Measurements from ENCODE around the gene IQSEC3. TPM values are rescaled to one million over a fixed set of nuclear protein-coding genes. Genes with fewer than 3 reads are reported as not detected.

IQSEC3 gene
- total and polyA plus RNA-seq, 10 of the 15 experiments (the other 5 are each of a cell fraction or from before 2014, with no cell fraction given): not detected

DNA sequence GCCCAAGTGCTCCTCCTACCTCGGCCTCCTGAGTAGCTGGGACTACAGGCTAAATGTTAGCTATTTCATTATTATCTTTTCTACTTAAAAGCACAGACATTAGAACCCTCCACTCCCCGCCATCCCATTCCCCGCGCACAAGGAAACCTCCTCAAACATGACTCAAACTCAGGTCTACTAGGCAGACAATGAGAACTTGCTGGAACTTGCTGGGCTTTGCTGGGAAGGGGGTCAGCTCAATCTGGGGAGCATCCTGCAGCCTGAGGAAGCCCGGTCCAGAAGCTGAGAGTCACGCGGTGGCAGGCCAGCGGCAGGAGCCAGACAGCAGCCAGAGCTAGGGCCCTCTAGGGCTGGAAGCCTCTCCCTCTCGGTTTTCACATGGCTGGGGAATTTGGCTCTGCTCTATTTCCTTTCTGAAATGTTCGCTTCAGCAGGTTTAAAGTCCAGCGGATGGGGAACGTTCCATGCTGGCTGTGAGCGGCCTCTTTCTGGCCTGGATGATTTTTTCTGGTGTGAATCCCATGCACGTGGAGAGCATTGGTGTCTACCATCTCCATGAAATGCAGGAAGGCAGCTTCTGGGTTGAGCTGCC is 78.9 kb downstream of the IQSEC3 start:
- peaks cover 0 to 2% of the 10 kb centered on the region in 2 experiments; a peak in 3 of 4 replicates for H3K27me3 ChIP-seq (replicated peaks in 1 of 2; ENCODE audit: control insufficient read depth in 2 of 2, insufficient read depth in 2 of 2, low read length in 1 of 2)
- intact Hi-C loops (cut with micrococcal nuclease; ENCODE audit: unreplicated experiment): no loop called here
- no peak overlapping the region for H3K4me3 ChIP-seq
- no peaks in the 10 kb centered on the region for H3K36me3 ChIP-seq (ENCODE audit: control insufficient read depth in 2 of 2, insufficient read depth in 2 of 2, low read length in 1 of 2)
- no peak for ATAC-seq
- no peak overlapping the region for H3K4me2 ChIP-seq (ENCODE audit: control insufficient read depth, insufficient read depth)
- no peak overlapping the region for H2AFZ ChIP-seq (ENCODE audit: control insufficient read depth, low read depth, low read length)
- H4K20me1 ChIP-seq (ENCODE audit: control insufficient read depth, insufficient read depth): no peaks in the 10 kb centered on the region
- no peak overlapping the region for H3K9ac ChIP-seq (ENCODE audit: control insufficient read depth, insufficient read depth, low read length)
- ChIA-PET CTCF (interaction anchor here (1.5 to 1.6 kb wide), 2 partner anchors 8 to 10 kb away, joined by 3 read pairs; no protein-coding TSS in a partner anchor), POLR2A (no interaction called here), RAD21 (ENCODE audit: unreplicated experiment) (no interaction called here), SMC1A (ENCODE audit: uncharacterized antibody, unreplicated experiment) (no interaction called here)
- FAIRE-seq: no peak
- in situ Hi-C loops (cut with MboI): no loop called here
- no peak for DNase-seq (ENCODE audit: low read depth, low spot score)
- WGBS (ENCODE audit: insufficient coverage, insufficient replicate concordance, low lambda C conversion rate, missing lambda C conversion rate): 45% methylated on average over 14 of the region's 14 CpGs
- H3K9me3 ChIP-seq (replicated peaks; ENCODE audit: control insufficient read depth, insufficient read depth, low read length): no peaks in the 10 kb centered on the region
- no TSS peak for BruUV-seq (replicated peaks)
- no peaks in the 10 kb centered on the region for H3K4me1 ChIP-seq (ENCODE audit: control insufficient read depth, insufficient read depth, low read length)
- no peak overlapping the region for H3K27ac ChIP-seq (ENCODE audit: control insufficient read depth, insufficient read depth)
- no peaks in the 10 kb centered on the region for H3K79me2 ChIP-seq (ENCODE audit: control insufficient read depth, insufficient read depth, low read length)
- TF ChIP-seq POLR2A (IDR thresholded peaks at IDR 0.05; ENCODE audit: low read depth, low read length) (no peak), NFYA (IDR thresholded peaks at IDR 0.05; ENCODE audit: borderline replicate concordance, low read depth, low read length) (no peak), SREBF1 (IDR thresholded peaks at IDR 0.05; ENCODE audit: low read length) (no peak), SMAD1 (IDR thresholded peaks at IDR 0.05; ENCODE audit: low read depth, partially characterized antibody) (no peak), SMAD5 (IDR thresholded peaks at IDR 0.05; ENCODE audit: low read depth) (no peak)
- TF ChIP-seq, protein P1, sequence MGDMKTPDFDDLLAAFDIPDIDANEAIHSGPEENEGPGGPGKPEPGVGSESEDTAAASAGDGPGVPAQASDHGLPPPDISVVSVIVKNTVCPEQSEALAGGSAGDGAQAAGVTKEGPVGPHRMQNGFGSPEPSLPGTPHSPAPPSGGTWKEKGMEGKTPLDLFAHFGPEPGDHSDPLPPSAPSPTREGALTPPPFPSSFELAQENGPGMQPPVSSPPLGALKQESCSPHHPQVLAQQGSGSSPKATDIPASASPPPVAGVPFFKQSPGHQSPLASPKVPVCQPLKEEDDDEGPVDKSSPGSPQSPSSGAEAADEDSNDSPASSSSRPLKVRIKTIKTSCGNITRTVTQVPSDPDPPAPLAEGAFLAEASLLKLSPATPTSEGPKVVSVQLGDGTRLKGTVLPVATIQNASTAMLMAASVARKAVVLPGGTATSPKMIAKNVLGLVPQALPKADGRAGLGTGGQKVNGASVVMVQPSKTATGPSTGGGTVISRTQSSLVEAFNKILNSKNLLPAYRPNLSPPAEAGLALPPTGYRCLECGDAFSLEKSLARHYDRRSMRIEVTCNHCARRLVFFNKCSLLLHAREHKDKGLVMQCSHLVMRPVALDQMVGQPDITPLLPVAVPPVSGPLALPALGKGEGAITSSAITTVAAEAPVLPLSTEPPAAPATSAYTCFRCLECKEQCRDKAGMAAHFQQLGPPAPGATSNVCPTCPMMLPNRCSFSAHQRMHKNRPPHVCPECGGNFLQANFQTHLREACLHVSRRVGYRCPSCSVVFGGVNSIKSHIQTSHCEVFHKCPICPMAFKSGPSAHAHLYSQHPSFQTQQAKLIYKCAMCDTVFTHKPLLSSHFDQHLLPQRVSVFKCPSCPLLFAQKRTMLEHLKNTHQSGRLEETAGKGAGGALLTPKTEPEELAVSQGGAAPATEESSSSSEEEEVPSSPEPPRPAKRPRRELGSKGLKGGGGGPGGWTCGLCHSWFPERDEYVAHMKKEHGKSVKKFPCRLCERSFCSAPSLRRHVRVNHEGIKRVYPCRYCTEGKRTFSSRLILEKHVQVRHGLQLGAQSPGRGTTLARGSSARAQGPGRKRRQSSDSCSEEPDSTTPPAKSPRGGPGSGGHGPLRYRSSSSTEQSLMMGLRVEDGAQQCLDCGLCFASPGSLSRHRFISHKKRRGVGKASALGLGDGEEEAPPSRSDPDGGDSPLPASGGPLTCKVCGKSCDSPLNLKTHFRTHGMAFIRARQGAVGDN (IDR thresholded peaks at IDR 0.05): no peak
- TF ChIP-seq, protein P2, sequence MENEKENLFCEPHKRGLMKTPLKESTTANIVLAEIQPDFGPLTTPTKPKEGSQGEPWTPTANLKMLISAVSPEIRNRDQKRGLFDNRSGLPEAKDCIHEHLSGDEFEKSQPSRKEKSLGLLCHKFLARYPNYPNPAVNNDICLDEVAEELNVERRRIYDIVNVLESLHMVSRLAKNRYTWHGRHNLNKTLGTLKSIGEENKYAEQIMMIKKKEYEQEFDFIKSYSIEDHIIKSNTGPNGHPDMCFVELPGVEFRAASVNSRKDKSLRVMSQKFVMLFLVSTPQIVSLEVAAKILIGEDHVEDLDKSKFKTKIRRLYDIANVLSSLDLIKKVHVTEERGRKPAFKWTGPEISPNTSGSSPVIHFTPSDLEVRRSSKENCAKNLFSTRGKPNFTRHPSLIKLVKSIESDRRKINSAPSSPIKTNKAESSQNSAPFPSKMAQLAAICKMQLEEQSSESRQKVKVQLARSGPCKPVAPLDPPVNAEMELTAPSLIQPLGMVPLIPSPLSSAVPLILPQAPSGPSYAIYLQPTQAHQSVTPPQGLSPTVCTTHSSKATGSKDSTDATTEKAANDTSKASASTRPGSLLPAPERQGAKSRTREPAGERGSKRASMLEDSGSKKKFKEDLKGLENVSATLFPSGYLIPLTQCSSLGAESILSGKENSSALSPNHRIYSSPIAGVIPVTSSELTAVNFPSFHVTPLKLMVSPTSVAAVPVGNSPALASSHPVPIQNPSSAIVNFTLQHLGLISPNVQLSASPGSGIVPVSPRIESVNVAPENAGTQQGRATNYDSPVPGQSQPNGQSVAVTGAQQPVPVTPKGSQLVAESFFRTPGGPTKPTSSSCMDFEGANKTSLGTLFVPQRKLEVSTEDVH (IDR thresholded peaks at IDR 0.05; ENCODE audit: low read depth, partially characterized antibody): no peak
- TF ChIP-seq, protein P3, sequence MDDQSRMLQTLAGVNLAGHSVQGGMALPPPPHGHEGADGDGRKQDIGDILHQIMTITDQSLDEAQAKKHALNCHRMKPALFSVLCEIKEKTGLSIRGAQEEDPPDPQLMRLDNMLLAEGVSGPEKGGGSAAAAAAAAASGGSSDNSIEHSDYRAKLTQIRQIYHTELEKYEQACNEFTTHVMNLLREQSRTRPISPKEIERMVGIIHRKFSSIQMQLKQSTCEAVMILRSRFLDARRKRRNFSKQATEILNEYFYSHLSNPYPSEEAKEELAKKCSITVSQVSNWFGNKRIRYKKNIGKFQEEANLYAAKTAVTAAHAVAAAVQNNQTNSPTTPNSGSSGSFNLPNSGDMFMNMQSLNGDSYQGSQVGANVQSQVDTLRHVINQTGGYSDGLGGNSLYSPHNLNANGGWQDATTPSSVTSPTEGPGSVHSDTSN (IDR thresholded peaks at IDR 0.05; ENCODE audit: insufficient replicate concordance, low read depth, low read length): no peak
- TF ChIP-seq, protein P4, sequence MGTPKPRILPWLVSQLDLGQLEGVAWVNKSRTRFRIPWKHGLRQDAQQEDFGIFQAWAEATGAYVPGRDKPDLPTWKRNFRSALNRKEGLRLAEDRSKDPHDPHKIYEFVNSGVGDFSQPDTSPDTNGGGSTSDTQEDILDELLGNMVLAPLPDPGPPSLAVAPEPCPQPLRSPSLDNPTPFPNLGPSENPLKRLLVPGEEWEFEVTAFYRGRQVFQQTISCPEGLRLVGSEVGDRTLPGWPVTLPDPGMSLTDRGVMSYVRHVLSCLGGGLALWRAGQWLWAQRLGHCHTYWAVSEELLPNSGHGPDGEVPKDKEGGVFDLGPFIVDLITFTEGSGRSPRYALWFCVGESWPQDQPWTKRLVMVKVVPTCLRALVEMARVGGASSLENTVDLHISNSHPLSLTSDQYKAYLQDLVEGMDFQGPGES (IDR thresholded peaks at IDR 0.05): no peak
- TF ChIP-seq, protein P5, sequence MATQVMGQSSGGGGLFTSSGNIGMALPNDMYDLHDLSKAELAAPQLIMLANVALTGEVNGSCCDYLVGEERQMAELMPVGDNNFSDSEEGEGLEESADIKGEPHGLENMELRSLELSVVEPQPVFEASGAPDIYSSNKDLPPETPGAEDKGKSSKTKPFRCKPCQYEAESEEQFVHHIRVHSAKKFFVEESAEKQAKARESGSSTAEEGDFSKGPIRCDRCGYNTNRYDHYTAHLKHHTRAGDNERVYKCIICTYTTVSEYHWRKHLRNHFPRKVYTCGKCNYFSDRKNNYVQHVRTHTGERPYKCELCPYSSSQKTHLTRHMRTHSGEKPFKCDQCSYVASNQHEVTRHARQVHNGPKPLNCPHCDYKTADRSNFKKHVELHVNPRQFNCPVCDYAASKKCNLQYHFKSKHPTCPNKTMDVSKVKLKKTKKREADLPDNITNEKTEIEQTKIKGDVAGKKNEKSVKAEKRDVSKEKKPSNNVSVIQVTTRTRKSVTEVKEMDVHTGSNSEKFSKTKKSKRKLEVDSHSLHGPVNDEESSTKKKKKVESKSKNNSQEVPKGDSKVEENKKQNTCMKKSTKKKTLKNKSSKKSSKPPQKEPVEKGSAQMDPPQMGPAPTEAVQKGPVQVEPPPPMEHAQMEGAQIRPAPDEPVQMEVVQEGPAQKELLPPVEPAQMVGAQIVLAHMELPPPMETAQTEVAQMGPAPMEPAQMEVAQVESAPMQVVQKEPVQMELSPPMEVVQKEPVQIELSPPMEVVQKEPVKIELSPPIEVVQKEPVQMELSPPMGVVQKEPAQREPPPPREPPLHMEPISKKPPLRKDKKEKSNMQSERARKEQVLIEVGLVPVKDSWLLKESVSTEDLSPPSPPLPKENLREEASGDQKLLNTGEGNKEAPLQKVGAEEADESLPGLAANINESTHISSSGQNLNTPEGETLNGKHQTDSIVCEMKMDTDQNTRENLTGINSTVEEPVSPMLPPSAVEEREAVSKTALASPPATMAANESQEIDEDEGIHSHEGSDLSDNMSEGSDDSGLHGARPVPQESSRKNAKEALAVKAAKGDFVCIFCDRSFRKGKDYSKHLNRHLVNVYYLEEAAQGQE (IDR thresholded peaks at IDR 0.05; ENCODE audit: low read depth, low read length): no peak
